Lower leg skin (tissue), 3 donors: Measurements from ENCODE around the gene MRPS5.

ENCODE experiments used
- POLR2A ChIP-seq, 2 donors: fragments of 450-650 bp; IDR thresholded peaks; one replicate each; pipeline ENCODE4 v1.6.1; 2016 to 2017; ENCODE audit warnings: antibody characterized with exemption in 2 of 2, mild to moderate bottlenecking in 1 of 2, moderate library complexity in 1 of 2
- TF ChIP-seq, protein P1 (sequence below), 3 donors: fragments of 450-650 bp; IDR thresholded peaks; one replicate each; pipeline ENCODE4 v1.5.1; 2016; ENCODE audit warnings: antibody characterized with exemption in 3 of 3, mild to moderate bottlenecking in 3 of 3, moderate library complexity in 2 of 3

- TF ChIP-seq, protein P1, sequence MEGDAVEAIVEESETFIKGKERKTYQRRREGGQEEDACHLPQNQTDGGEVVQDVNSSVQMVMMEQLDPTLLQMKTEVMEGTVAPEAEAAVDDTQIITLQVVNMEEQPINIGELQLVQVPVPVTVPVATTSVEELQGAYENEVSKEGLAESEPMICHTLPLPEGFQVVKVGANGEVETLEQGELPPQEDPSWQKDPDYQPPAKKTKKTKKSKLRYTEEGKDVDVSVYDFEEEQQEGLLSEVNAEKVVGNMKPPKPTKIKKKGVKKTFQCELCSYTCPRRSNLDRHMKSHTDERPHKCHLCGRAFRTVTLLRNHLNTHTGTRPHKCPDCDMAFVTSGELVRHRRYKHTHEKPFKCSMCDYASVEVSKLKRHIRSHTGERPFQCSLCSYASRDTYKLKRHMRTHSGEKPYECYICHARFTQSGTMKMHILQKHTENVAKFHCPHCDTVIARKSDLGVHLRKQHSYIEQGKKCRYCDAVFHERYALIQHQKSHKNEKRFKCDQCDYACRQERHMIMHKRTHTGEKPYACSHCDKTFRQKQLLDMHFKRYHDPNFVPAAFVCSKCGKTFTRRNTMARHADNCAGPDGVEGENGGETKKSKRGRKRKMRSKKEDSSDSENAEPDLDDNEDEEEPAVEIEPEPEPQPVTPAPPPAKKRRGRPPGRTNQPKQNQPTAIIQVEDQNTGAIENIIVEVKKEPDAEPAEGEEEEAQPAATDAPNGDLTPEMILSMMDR (IDR thresholded peaks at IDR 0.05) = no peak
- TF ChIP-seq POLR2A (IDR thresholded peaks at IDR 0.05) = no peak
Measured at GRCh38 chr2:95071856-95072255, 49.8 kb downstream of the MRPS5 start.
